WTC11 (cell line): ENCODE measurements around the gene BRICD5. TPM values are rescaled to one million over a fixed set of nuclear protein-coding genes. Genes with fewer than 3 reads are reported as not detected.

ENCODE experiments used
- ATAC-seq: fragments of 200-7000 bp; cut with Tn5 transposase; 2 replicates; pipeline ENCODE4 v1.10.0; 2021; ENCODE audit warnings: mild to moderate bottlenecking, moderate library complexity
- CTCF ChIA-PET: fragments of 300-600 bp; sonication (Branson Sonifier 250); formaldehyde crosslinking; loops from one replicate; lab custom pipeline; 2021; ENCODE audit warnings: antibody characterized with exemption; lab: Charles Lee
- POLR2A ChIA-PET: fragments of 350-600 bp; sonication (Branson Sonifier 250); formaldehyde crosslinking; loops from one replicate; lab custom pipeline; 2021; ENCODE audit warnings: antibody characterized with exemption; lab: Charles Lee
- DNase-seq: peaks from one replicate; pipeline ENCODE4 v3.0.0; 2021; ENCODE audit warnings: low spot score
- H3K27ac Mint-ChIP-seq: 2 replicates; pipeline ENCODE4 v1.8.0; 2021; ENCODE audit warnings: mixed read lengths
- H3K27me3 Mint-ChIP-seq: 2 replicates; pipeline ENCODE4 v1.8.0; 2021; ENCODE audit warnings: low read depth, mild to moderate bottlenecking, moderate library complexity, mixed read lengths
- H3K36me3 Mint-ChIP-seq: 2 replicates; pipeline ENCODE4 v1.8.0; 2021; ENCODE audit warnings: mixed read lengths
- H3K4me1 Mint-ChIP-seq: 2 replicates; pipeline ENCODE4 v1.8.0; 2022; ENCODE audit warnings: mixed read lengths
- H3K4me3 Mint-ChIP-seq: 2 replicates; pipeline ENCODE4 v1.8.0; 2021; ENCODE audit warnings: mild to moderate bottlenecking, moderate library complexity, mixed read lengths
- H3K9me3 Mint-ChIP-seq: 2 replicates; pipeline ENCODE4 v1.8.0; 2021; ENCODE audit warnings: mixed read lengths
- ARID4B ChIP-seq: sonication (generic); formaldehyde crosslinking; IDR thresholded peaks from 2 replicates; pipeline ENCODE4 v1.8.0; 2023; ENCODE audit warnings: missing genetic modification reagents, mild to moderate bottlenecking, borderline replicate concordance
- CREB1 ChIP-seq: sonication (generic); formaldehyde crosslinking; IDR thresholded peaks from 2 replicates; pipeline ENCODE4 v1.8.0; 2023; ENCODE audit warnings: mild to moderate bottlenecking, missing genetic modification reagents
- ERG ChIP-seq: fragments of 250-450 bp; sonication (Bioruptor Pico); IDR thresholded peaks from 2 replicates; pipeline ENCODE4 v1.8.0; 2021; ENCODE audit warnings: mild to moderate bottlenecking
- FOXK1 ChIP-seq: sonication (generic); formaldehyde crosslinking; IDR thresholded peaks from 2 replicates; pipeline ENCODE4 v1.8.0; 2022; ENCODE audit warnings: mild to moderate bottlenecking, moderate library complexity, missing genetic modification reagents
- FOXP1 ChIP-seq: sonication (generic); formaldehyde crosslinking; IDR thresholded peaks from 2 replicates; pipeline ENCODE4 v1.8.0; 2022; ENCODE audit warnings: missing genetic modification reagents, mild to moderate bottlenecking, moderate library complexity, borderline replicate concordance
- JAZF1 ChIP-seq: fragments of 250-450 bp; sonication (Bioruptor Pico); IDR thresholded peaks from 2 replicates; pipeline ENCODE4 v1.9.0; 2021; ENCODE audit warnings: moderate library complexity, mild to moderate bottlenecking, inconsistent platforms
- MXD4 ChIP-seq: fragments of 250-450 bp; sonication (Bioruptor Pico); IDR thresholded peaks from 2 replicates; pipeline ENCODE4 v1.8.0; 2021; ENCODE audit warnings: mild to moderate bottlenecking, moderate library complexity, borderline replicate concordance
- MYBL2 ChIP-seq: sonication (generic); formaldehyde crosslinking; IDR thresholded peaks from 2 replicates; pipeline ENCODE4 v1.8.1; 2023; ENCODE audit warnings: mild to moderate bottlenecking, moderate library complexity, missing genetic modification reagents
- NR1H2 ChIP-seq: sonication (generic); formaldehyde crosslinking; IDR thresholded peaks from 2 replicates; pipeline ENCODE4 v1.9.0; 2021; ENCODE audit warnings: mild to moderate bottlenecking, moderate library complexity, missing genetic modification reagents
- TEAD1 ChIP-seq: sonication (generic); formaldehyde crosslinking; IDR thresholded peaks from 2 replicates; pipeline ENCODE4 v1.8.0; 2022; ENCODE audit warnings: mild to moderate bottlenecking, missing genetic modification reagents
- USF2 ChIP-seq: sonication (generic); formaldehyde crosslinking; IDR thresholded peaks from 2 replicates; pipeline ENCODE4 v1.8.1; 2023; ENCODE audit warnings: mild to moderate bottlenecking, missing genetic modification reagents, moderate library complexity
- ZNF138 ChIP-seq: sonication (generic); formaldehyde crosslinking; conservative IDR thresholded peaks from 2 replicates; pipeline ENCODE4 v1.8.1; 2022; ENCODE audit warnings: mild to moderate bottlenecking, moderate library complexity, missing genetic modification reagents
- ZNF232 ChIP-seq: sonication (generic); formaldehyde crosslinking; IDR thresholded peaks from 2 replicates; pipeline ENCODE4 v1.8.0; 2022; ENCODE audit warnings: mild to moderate bottlenecking, missing genetic modification reagents
- ZNF317 ChIP-seq: sonication (generic); formaldehyde crosslinking; IDR thresholded peaks from 2 replicates; pipeline ENCODE4 v1.8.1; 2023; ENCODE audit warnings: low read depth, mild to moderate bottlenecking, moderate library complexity, missing genetic modification reagents, borderline replicate concordance
- ZNF396 ChIP-seq: fragments of 250-450 bp; sonication (Bioruptor Pico); IDR thresholded peaks from 2 replicates; pipeline ENCODE4 v1.8.0; 2021; ENCODE audit warnings: mild to moderate bottlenecking, moderate library complexity, borderline replicate concordance
- total RNA-seq: library from RNA; stranded (reverse); gene quantifications from 3 replicates; pipeline ENCODE4 v1.2.3, GENCODE V29; 2021
- TF ChIP-seq, protein P1 (sequence below): sonication (generic); formaldehyde crosslinking; IDR thresholded peaks from 2 replicates; pipeline ENCODE4 v1.8.0; 2022; ENCODE audit warnings: missing genetic modification reagents
- TF ChIP-seq, protein P2 (sequence below): sonication (generic); formaldehyde crosslinking; IDR thresholded peaks from 2 replicates; pipeline ENCODE4 v1.8.1; 2022; ENCODE audit warnings: missing genetic modification reagents, borderline replicate concordance

BRICD5 gene
- total RNA-seq, 1 experiment from 2014 or later = 13.6 TPM

DNA sequence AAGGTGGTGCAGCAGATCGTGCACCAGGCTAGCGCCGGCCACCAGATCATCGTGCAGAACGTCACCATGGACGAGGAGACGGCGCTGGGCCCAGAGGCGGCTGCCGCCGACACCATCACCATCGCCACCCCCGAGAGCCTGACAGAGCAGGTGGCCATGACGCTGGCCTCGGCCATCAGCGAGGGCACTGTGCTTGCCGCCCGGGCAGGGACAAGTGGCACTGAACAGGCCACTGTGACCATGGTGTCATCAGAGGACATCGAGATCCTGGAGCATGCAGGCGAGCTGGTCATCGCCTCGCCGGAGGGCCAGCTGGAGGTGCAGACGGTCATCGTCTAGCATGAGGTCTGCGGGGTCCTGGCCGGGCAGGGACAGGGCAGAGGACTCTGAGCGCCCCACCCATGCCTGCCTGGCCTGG, 24.6 kb upstream of the BRICD5 start:
- Mint-ChIP-seq H3K4me3 (no peak overlapping the region), H3K4me1 (no peaks in the 10 kb centered on the region), H3K27ac (no peak overlapping the region), H3K9me3 (no peaks in the 10 kb centered on the region), H3K36me3 (no peaks in the 10 kb centered on the region), H3K27me3 (peaks cover 16% of the 10 kb centered on the region)
- CTCF ChIA-PET = interaction anchor here (4.5 kb wide), 1 partner anchor 40 kb away, joined by 51 read pairs; the partner anchor contains the start of gene CASKIN1
- POLR2A ChIA-PET = interaction anchor here (2.5 to 4.1 kb wide), 2 partner anchors 17 to 21 kb away, joined by 8 to 28 read pairs; partner anchors contain the start of genes ECI1 and PGP
- ATAC-seq (no peak), DNase-seq (no peak)
- 0 out of 2 replicates have a peak, but pooled peaks have one; percentile 39 for TF ChIP-seq FOXP1 (CRISPR knock-in tag)
- TF ChIP-seq ZNF396 (CRISPR knock-in tag) = no peak
- TF ChIP-seq, all 79 proteins: peak for 1

- POLR2A ChIA-PET = interaction anchor here (0.6 kb wide), 1 partner anchor 1560 kb away, joined by 3 read pairs; no protein-coding TSS in a partner anchor
- no peaks in the 10 kb centered on the region for H3K4me1 Mint-ChIP-seq
- H3K36me3 Mint-ChIP-seq = peaks cover 3% of the 10 kb centered on the region; the same call in 1 of the 2 replicates
- H3K4me3 Mint-ChIP-seq = no peak overlapping the region
- H3K27me3 Mint-ChIP-seq = peaks cover 16% of the 10 kb centered on the region
- H3K9me3 Mint-ChIP-seq = no peaks in the 10 kb centered on the region
- CTCF ChIA-PET = no interaction called here
- no peak overlapping the region for H3K27ac Mint-ChIP-seq
- DNase-seq (no peak), ATAC-seq (no peak)
- no peak for TF ChIP-seq ZNF138 (CRISPR knock-in tag)
- TF ChIP-seq ZNF232 (CRISPR knock-in tag) = no peak
- no peak for TF ChIP-seq NR1H2 (CRISPR knock-in tag)
- no peak for TF ChIP-seq CREB1 (CRISPR knock-in tag)
These were observed 24.1 kb upstream of the BRICD5 start for GRCh38 chr16:2234813-2235170.

DNA sequence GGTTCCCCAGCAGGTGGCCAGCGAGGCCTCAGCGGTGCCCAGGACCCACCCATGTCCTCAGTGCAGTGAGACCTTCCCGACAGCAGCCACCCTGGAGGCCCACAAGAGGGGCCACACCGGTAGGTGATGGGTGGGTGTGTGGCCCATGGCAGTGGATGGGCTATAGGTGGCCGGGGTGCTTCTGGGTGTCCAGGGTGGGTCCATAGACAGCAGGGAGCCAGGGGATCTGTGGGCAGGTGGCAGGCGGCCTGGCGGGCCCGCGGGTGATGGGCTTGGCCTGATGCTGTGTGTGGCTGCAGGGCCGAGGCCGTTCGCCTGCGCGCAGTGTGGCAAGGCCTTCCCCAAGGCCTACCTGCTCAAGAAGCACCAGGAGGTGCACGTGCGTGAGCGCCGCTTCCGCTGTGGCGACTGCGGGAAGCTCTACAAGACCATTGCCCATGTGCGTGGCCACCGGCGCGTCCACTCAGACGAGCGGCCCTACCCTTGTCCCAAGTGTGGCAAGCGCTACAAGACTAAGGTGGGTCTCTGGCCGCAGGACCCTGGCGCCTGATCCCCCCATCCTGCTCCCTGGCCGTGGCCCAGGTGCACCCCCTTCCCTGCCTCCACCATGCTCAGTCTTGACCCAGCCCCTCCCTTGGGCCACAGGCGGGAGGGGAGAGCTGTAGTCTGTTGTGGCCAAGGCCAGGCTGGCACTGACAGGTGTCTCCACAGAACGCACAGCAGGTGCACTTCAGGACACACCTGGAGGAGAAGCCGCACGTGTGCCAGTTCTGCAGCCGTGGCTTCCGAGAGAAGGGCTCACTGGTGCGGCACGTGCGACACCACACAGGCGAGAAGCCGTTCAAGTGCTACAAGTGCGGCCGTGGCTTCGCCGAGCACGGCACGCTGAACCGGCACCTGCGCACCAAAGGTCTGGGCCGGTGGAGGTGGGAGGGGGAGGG, 23.5 kb upstream of the BRICD5 start:
- TF ChIP-seq ARID4B (CRISPR knock-in tag) (no peak), USF2 (CRISPR knock-in tag) (no peak), MXD4 (no peak), FOXK1 (CRISPR knock-in tag) (no peak), MYBL2 (CRISPR knock-in tag) (no peak), TEAD1 (no peak), ERG (CRISPR knock-in tag) (no peak), ZNF317 (CRISPR knock-in tag) (no peak), JAZF1 (CRISPR knock-in tag) (no peak)
- TF ChIP-seq, protein P1, sequence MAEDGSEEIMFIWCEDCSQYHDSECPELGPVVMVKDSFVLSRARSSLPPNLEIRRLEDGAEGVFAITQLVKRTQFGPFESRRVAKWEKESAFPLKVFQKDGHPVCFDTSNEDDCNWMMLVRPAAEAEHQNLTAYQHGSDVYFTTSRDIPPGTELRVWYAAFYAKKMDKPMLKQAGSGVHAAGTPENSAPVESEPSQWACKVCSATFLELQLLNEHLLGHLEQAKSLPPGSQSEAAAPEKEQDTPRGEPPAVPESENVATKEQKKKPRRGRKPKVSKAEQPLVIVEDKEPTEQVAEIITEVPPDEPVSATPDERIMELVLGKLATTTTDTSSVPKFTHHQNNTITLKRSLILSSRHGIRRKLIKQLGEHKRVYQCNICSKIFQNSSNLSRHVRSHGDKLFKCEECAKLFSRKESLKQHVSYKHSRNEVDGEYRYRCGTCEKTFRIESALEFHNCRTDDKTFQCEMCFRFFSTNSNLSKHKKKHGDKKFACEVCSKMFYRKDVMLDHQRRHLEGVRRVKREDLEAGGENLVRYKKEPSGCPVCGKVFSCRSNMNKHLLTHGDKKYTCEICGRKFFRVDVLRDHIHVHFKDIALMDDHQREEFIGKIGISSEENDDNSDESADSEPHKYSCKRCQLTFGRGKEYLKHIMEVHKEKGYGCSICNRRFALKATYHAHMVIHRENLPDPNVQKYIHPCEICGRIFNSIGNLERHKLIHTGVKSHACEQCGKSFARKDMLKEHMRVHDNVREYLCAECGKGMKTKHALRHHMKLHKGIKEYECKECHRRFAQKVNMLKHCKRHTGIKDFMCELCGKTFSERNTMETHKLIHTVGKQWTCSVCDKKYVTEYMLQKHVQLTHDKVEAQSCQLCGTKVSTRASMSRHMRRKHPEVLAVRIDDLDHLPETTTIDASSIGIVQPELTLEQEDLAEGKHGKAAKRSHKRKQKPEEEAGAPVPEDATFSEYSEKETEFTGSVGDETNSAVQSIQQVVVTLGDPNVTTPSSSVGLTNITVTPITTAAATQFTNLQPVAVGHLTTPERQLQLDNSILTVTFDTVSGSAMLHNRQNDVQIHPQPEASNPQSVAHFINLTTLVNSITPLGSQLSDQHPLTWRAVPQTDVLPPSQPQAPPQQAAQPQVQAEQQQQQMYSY = no peak
- TF ChIP-seq, protein P2, sequence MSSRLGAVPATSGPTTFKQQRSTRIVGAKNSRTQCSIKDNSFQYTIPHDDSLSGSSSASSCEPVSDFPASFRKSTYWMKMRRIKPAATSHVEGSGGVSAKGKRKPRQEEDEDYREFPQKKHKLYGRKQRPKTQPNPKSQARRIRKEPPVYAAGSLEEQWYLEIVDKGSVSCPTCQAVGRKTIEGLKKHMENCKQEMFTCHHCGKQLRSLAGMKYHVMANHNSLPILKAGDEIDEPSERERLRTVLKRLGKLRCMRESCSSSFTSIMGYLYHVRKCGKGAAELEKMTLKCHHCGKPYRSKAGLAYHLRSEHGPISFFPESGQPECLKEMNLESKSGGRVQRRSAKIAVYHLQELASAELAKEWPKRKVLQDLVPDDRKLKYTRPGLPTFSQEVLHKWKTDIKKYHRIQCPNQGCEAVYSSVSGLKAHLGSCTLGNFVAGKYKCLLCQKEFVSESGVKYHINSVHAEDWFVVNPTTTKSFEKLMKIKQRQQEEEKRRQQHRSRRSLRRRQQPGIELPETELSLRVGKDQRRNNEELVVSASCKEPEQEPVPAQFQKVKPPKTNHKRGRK (CRISPR knock-in tag) = no peak
- TF ChIP-seq, all 79 proteins: peak for 0
- no peaks in the 10 kb centered on the region for H3K9me3 Mint-ChIP-seq
- ATAC-seq (no peak), DNase-seq (no peak)
- no peaks in the 10 kb centered on the region for H3K4me1 Mint-ChIP-seq
- H3K27ac Mint-ChIP-seq = no peak overlapping the region
- H3K27me3 Mint-ChIP-seq = peaks cover 16% of the 10 kb centered on the region
- ChIA-PET POLR2A (interaction anchor here (0.6 kb wide), 1 partner anchor 1559 kb away, joined by 3 read pairs; no protein-coding TSS in a partner anchor), CTCF (no interaction called here)
- H3K36me3 Mint-ChIP-seq = peaks cover 3% of the 10 kb centered on the region; the same call in 1 of the 2 replicates
- no peak overlapping the region for H3K4me3 Mint-ChIP-seq
